ENCODE results near the gene ZDHHC9.

Gene ZDHHC9

DNA sequence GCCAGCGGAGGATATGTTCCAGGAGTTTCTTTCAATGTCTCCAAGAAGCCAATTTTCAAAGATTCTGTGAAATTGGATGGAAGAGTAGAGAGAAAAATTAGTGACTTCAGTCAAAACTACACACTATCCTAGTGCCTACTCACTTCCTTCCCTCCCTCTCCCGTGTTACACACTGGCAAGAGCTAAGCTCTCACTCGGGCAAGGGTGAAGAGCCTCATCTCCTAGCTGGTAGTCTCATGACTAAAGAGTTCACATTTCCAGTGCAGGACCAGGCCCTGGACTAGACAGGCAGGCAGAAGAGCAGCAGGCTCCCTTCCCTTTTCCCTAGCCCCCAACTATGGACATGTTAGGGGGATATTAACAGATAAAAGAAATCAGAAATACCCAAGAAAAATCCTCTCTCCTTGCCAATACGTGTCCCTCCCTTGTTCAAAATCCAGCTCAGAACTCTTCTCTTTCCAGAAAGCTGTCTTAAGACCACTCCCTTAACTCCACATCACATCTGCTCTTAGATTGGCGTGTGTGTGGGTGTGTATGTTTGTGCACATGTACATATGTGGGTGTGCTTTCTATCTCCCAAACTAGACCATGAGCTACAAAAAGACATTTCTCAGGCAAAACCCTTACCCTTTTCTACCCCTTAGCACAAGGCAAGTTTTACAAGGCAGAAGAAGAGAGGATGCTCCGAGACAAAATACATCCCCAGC, 29.9 kb downstream of the ZDHHC9 start:
- DNase-seq = no peak

DNA sequence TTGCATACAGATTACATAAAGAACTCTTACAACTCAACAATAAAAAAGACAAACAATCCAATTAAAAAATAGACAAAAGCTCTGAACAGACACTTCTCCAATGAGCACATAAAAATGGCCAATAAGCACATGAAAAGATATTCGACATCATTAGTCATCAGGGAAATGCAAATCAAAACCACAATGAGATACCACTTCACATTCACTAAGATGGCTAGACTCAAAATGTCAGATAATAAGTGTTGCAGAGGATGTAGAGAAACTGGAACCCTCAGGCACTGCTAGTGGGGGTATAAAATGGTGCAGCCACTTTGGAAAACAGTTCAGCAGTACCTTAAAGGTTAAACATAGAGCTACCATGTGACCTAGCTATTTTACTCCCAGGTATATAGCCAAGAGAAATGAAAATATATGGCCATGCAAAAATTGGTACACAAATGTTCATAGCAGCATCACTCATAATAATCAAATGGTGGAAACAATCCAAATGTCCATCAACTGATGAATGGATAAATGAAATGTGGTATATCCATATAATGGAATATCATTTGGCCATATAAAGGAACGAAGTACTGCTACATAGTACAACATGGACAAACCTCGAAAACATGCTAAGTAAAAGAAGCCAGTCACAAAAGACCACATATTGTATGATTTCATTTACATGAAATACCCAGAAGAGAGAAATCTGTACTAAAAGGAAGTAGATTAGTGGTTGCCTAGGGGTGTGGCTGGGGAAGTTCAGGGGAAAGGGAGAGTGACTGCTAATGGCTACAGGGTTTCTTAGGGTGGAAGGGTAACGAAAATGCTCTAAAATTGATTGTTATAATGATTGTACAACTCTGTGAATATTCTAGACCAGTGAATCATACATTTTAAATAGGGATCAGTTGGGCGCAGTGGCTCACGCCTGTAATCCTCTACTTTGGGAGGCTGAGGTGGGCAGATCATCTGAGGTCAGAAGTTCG, 34.6 kb downstream of the ZDHHC9 start:
- no peak for DNase-seq

DNA sequence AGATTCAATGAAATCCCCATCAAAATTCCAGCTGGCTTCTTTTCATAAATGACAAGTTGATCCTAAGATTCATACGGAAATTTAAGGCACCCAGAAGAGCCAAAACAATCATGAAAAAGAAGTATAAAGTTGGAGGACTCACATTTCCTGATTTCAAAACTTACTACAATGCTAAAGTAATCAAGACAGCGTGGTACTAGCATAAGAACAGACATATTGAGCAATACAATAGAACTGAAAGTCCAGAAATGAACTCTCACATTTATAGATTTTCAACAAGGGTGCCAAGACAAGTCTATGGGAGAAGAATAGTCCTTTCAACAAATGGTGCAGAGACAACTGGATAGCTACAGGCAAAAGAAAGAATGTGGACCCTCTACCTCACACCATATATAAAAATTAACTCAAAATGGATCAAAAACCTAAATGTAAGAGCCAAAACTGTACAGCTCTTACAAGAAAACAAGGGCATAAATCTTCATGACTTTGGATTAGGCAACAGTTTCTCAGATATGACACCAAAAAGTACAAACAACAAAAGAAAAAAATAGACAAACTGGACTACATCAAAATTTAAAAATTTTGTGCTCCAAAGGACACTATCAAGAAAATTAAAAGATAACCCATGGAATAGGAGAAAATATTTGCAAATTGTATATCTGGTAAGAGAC, 35.4 kb downstream of the ZDHHC9 start:
- DNase-seq = no peak

DNA sequence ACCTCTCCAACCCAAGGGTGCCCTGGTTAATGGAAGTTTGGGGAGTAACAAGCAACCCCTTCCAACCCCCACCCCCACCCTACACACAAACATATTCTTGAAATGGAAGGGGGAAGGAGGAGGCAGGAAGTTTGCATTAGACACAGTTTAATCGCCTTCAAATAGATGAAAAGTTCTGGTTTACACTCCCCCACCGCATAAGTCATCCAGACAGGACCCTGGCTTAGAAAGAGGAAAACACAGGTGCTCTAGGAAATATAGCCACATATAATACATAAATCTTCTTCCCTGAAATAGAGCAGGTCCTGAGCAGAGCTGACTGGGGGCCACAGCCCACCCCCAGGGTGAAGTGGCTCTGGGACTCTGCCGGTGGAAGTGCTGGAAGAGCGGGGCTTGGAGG, 38.9 kb downstream of the ZDHHC9 start:
- DNase-seq = no peak

DNA sequence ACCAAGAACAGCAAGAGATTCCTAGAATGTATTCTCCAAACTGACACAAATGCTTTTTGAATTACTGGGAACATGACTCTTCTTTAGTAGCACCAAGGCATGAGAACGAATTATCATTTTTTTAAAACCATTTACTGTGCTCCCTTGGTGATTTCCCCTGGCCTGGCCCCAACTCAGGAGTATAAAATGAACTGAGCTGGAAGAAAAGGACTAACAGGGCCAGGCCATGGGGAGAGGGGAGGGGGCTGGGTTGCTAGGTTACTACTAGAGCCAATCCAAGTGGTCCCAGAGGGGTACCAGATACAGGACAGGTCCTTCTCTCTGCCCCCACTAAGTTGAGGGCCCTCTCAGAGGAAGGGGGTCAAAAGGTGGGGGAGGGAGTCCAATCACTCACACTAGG, 40.8 kb downstream of the ZDHHC9 start:
- DNase-seq = no peak

DNA sequence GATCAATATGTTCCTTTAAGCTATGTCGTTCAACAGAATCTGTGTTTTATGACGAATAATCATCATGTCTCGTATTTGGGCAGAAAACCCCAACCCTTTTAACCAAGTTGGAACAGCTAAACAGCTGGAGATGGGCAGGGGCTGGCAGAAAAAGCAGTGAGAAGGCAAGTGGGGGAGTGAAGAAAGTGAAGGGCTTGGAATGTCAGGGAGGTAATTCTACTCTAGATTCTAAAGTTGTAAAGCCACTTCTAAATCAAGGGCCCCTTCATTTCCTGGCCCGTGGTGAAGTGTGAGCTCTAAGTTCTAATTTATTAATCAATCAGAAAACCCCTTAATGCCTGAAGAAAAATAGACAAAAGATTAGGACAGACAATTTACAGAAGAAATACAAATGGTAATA, 43.5 kb downstream of the ZDHHC9 start:
- DNase-seq = no peak

DNA sequence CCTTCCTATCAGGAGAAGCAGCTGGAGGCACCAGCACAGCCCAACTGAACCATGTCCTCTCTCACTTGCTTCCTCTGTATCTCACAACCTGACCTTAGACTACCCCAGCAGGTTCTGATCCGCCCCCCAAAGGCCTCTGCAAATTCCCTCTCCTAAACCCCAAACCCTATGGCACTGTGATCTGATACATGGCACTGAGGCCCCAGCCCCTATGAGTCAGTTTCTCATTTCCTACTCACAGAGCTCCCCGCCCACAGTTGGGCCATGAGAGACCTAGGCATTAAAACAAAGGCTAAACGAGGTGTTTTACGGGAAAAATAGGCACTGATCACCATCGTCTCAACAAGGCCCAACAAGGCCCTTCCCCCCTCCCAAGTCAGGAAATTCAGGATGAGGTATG, 44.8 kb downstream of the ZDHHC9 start:
- no peak for DNase-seq

DNA sequence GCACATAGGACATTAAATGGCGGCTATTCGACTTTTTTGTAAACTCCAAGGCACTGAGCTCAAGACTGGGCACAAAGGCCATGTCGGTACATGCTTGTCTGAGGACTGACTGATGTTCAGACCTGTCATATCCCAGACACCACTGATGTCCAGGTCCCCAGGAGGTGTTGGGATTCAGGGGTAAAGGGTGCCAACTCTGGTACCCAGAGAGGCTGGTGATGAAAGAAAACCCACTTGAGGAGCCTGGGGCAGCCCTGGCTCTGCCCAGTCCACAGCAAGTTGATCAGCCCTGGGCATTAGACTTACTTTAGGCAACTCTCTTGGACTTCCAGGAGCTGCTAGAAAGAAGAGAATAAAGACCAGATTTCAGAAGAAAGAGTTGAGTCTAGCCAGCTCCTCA, 45.2 kb downstream of the ZDHHC9 start:
- DNase-seq = no peak

DNA sequence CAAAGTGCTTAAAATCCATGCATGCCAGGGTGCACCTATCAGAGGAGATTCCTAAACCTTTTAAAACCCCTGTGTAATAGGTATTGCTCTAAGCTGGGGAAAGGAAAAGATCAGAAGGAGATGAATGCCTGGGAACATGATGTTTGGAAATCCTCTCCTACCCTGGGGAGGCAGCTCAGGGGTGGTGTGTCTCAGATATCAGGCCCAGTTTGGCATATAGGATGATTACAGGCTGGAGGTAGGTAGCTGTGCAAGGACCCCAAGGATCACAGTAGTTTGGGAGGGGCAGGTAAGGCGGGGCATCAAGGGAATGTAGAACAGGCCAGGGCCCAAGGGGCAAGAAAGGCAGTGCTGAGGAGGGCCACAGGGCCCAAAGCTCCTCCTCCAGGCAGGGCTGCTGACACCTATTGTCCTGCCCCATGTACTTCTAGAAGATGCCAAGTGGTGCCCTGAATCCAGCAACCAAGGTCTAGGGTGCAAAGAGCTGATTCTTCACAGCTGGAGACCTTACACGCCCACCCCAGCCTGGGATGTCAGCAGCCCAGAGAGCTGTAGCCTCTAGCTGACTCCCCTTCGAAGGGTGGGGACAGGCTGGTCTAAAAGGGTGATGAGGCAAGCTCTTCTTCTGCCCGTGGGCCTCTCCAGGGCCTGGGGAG, 46.3 kb downstream of the ZDHHC9 start:
- DNase-seq = no peak

DNA sequence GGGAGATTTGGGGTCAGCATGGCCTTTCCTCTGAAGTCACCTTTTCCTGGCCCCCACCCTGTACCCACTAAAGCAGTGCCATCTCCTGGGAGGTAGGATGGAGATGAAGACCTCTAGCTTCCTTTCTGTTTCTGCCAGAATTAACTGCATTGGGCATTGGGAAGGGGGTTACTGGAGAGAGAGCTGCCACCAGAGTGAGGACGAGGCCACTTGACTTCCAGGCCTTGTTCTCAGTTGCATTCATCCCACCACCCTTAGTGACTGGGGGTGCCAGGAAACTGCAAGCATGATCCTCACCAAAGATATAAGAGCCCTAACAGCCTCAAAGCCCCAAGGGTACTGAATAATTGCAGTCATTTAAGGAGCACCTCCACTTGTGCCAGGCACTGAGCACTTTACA, 48.1 kb downstream of the ZDHHC9 start:
- DNase-seq = no peak

DNA sequence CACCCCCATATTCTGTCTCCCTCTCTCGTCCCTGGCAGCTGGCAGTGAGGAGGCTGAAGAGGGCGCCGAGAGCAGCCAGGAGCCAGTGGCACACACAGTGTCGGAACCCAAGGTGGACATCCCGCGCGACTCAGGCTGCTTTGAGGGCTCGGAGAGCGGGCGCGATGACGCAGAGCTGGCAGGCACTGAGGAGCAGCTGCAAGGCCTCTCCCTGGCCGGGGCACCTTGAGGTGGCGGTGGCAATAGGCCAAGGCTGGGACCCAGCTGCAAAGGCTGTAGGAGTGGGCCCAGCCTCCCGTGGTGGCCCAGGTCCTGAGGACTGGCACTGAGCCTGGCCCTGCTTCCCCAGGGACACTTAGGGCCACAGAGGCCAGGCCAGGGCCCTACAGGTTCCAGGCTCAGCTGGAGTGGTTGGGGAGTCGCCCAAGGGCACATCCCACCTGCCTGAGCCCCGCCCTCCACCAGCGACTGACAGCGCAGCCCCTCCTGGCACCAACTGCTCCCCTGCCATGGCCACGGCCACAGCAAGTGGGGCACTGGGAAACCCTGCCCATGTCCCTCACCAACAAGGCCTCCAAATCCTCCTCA, 50.0 kb downstream of the ZDHHC9 start:
- DNase-seq = no peak

DNA sequence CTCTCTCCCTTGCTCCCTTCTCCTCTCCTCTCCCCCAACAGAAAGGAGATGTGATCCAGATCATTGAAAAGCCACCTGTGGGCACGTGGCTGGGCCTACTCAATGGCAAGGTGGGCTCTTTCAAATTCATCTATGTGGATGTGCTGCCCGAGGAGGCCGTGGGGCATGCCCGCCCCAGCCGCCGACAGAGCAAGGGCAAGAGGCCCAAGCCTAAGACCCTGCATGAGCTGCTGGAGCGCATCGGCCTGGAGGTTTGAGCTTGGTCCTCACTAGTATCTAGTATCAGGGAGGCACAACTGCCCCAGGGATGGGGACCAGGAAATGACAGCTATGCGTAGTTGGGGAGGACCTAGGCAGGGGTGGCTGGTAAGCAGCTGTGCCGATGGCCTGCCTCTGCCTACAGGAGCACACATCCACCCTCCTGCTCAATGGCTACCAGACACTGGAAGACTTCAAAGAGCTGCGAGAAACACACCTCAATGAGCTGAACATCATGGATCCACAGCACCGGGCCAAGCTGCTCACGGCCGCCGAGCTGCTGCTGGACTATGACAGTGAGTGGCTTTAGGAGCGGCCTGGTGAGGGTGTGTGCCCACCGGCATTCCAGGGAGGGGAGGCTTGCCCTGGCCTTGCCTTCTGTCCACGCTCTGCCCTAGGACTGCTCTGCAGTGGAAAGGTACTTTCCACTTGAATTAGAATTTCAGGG, 50.9 kb downstream of the ZDHHC9 start:
- no peak for DNase-seq

DNA sequence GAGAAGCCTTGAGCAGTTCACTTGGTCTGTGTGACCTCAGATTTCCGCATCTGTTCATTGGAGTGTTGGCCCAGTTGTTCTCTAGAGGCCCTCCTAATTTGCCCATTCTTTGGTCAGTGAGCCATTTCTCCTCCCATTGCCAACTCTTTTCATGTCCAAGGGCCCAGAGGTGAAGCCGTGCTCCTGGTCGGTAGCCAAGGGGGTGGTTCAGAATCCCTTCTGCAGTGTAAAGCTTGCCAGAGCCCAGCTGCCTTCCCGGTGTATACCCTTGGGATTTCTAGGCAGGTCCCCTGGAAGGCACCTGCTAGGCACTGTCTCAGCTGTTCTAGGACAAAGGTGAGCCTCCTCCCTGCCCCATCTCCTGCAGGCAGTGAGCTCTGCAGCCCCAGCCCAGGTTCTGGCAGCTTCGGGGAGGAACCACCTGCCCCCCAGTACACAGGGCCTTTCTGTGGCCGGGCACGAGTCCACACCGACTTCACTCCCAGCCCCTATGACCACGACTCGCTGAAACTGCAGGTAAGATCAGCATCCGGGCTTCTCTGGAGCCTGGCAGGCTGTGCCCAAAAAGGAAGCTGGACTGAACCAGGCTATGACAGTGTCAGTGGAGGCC, 51.6 kb downstream of the ZDHHC9 start:
- DNase-seq = no peak

DNA sequence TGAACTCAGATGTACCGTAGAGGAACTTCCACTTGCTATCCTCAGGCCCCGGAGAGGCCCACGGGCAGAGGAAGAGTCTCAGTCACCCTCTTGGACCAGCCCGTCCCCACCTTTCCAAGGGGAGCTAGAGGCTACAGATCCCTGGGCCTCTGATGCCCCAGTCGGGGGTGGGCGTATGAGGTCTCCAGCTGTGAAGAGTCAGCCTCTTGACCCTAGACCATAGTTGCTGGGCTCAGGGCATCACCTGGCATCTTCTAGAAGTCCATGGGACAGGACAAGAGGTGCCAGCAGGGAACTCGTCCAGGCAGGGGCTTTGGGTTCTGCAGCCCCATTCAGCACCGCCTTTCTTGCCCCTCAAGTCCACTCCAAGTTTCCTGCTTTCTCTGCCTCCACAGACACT, 52.4 kb downstream of the ZDHHC9 start:
- DNase-seq = no peak

DNA sequence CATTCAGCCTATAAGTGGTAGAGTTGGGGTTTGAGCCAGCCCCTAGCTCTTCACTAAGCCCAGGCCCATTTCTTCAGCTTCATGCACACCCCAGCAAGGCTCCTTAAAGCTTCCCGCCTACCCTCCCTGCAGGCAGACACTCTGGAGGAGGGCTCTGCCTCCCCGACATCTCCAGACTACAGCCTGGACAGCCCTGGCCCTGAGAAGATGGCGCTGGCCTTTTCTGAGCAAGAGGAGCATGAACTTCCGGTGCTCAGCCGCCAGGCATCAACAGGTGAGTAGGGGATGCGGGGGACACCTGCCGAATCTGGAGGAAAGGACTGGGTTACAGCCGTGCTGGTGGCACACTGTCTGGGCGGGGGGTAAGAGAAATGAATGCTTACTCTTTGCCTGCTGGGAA, 52.9 kb downstream of the ZDHHC9 start:
- no peak for DNase-seq

DNA sequence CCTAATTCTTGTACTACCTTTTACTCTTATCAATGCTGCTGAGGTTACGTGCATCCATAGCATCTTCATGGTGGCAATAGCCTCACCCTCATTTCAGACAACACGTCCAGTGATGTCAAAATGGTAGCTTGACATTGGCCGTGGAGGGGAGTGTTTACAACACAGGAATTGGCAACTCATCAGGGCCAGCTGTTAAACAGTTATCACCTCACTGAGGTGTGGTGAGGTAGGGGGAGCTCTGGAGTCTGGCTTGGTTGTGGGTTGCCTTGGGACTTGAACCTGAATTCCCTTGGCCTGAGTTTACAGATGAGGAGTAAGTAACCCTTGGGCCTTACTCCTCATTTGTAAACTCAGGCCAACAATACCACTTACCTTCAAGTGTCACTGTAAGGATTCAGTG, 53.5 kb downstream of the ZDHHC9 start:
- DNase-seq = no peak

DNA sequence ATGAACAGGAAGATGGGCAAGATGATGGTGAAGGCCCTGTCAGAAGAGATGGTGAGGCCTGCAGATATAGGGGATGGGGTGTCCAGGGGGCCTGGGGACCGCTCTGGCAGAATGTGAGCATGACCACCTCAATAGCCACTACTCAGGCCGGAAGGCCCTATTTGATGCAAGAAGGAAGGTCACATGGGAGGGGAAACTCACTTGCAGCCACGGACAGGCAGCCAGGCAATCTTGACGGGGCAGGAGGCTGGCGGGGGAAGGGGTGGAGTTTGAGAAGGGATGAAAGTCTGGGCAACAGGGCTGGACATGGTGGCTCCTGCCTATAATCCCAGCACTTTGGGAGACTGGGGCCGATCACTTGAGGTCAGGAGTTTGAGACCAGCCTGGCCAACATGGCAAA, 55.2 kb downstream of the ZDHHC9 start:
- DNase-seq = no peak

DNA sequence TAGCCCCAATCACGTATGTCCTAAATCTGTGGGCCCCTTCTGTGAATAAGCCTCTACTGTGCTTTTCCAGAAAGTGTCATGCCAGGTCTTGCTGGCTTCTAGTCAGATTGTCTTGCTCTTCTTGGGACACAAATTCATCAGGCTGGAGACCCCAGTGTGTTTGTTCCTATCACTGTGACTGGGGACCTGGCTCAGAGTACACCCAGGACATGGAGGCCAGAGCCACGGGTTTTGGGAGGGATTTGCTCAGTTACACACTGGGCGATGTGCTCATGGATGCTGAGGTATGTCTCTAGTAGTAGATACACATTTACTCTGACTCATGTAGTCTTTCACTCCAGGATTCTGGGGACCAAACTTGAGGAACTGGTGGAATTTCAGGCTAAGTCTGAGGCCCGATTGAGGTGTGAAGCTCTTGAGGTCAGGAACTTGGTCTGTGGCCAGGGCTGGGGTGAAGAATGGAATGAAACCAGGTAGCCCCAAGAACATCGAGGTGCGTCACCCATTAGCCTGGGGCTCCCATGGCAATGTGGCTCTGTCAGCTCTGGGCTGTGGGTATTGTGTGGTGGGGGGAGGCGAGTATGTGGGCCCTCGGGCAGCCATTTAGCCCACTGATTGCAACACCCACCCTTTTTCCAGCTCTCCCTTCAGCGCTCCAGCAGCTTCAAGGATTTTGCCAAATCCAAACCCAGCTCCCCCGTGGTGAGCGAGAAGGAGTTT, 56.2 kb downstream of the ZDHHC9 start:
- no peak for DNase-seq

DNA sequence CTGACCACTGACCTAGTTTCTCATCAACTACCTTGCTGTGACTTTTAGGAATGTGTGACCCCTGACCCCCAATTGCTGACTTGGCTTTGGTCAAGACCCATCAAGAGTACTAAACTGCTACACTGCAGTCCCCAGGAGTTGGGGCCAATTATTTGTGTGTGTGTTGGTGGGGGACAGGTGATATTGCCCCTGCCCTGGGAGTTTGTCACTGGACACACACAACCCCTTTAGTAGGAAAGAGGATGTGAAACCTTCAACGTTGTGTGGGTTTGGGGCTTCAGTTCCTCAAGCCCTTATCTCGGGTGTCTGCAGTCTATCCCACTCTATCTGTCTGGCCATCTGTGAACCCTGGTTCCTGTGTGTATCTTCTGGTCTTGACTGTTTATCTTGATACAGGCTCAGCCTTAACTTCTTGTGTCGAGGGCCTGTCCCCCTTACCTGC, 57.5 kb downstream of the ZDHHC9 start:
- DNase-seq = no peak

DNA sequence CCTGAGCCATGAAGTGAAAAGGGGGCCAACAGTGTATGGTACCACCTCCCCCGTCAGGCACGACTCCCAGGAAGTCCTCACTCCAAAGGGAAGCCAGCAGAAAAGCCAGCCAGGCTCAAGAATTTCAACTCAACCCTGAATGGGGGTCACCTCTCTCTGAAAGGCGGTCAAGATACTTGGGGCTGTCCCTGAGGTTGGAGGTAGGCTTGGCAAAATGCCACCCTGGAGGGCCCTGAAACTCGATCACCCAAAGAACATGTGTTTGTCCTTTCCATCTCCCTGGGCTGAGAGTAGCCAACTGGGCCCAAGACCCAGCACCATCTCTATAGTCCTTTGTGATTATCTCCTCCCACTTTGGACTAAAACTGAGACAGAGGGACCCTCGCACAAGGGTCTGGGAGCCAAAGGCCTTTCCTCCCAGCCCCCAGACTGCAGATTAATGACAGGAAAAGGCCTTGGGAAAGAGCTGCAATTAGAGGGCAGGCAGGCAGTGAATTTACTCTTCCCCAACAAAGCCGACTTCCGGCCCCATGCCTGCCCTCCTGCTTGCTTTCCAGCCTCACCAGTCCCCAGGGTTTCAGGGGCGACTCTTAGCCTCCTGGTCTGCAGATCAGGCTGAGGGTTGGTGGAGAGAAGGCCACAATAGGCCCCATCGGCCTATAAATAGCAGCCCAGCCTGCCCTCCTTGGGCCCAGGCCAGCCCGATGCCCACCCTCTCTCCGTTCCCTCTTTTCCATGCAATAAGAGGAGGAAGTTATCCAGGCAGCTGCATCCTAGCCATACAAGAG, 58.3 kb downstream of the ZDHHC9 start:
- no peak for DNase-seq
